SKM-1 (cell line): Measurements from ENCODE around the gene STARD10.

Source experiments
- DNase-seq: peaks from one replicate; lab custom pipeline; 2025; ENCODE audit not compliant: unreplicated experiment; lab: John Stamatoyannopoulos, UW

The STARD10 gene

DNA sequence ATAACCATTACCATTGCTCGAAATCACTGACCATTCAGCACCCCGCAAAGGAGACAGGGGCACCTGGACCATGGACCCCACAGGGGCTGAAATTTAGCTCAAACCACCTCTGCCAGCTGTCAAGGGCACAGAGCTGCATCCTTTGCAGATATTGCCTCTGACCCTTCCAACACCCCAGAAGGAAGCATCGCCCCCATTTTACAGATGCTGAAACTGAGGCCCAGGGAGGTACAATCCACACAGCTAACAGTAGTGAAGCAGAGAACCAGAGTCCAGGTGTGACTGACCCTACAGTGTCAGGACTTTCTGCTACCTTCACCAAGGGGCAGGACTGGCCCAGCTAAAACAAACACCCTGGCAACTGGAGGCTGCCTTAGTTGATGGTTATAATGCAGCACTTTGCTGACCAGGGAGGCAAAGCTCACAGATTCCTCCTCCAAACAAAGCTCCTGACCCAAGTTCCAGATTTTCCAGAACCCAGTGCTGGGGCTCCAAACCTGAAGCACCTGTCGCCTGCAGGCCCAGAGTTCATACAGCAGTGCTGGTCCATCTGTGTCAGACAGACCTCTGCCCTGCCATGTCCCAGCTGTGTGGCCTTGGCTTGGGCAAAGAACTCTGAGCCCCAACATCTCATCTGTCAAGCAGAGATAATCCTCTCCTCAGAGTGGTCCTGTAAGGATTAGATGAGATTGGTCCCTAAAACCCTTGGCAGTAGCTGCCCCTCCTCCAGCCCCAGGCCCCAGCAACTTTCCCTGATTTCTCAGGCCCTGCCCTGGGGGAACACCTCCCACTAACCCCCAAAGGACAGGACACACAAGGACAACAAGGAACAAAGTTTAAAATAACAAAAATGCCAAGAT is 26.4 kb downstream of the STARD10 start:
- DNase-seq = no peak

DNA sequence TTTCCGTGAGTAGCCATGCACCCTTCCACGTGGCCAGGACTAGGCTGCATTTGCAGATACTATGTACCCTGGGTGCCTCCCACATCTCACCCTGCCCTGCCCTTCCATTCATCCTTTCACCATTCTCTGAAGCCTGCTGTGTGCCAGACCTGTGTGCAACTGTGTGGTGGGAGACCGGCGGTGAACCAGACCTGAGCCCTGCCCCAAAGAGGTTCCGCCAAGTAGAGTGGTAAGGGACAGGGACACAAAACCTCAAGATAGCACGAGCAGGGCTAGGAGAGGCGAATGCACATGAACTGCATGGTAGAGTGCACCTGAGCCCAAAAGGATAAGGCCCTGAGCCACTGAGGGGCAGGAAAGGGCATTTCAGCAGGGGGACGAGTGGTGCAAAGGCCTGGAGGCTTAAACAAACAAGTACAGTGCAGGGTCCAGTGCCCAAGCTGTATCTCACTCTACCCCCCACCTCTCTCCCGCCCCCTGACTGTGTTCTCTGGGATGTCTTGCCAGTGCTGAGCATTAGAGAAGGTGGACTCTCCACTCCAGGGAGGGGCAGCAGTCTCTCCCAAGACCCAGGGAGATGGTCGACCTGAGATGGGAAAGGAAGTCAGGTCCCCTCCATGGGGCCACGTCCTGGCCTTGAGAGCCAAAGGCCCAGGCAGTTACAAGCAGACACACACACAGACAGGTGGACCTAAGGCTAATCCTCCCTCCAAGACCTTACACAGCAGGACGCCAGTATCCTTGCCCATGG is 27.5 kb downstream of the STARD10 start:
- DNase-seq = no peak

GRCh38 chr11:72764503-72764902 is 29.3 kb downstream of the STARD10 start:
- no peak for DNase-seq

DNA sequence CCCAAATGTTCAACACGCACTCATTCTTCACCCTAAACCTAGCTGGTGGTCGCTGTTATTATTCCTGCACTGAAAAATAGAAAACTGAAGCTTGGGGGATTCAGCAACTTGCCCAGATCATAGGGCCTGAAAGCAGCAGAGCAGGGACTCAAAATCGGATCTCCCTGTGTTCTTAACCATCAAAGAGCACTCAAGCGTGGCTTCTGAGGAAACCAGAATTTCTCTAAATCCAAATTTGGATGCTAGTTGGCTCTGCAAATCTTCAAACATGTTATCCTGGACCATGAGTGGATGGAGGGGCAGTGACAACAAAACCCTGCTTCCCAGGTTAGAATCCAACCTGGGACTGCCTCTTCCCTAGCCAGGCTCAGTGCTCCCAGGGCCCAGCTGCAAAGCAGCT is 30.0 kb downstream of the STARD10 start:
- DNase-seq = no peak

DNA sequence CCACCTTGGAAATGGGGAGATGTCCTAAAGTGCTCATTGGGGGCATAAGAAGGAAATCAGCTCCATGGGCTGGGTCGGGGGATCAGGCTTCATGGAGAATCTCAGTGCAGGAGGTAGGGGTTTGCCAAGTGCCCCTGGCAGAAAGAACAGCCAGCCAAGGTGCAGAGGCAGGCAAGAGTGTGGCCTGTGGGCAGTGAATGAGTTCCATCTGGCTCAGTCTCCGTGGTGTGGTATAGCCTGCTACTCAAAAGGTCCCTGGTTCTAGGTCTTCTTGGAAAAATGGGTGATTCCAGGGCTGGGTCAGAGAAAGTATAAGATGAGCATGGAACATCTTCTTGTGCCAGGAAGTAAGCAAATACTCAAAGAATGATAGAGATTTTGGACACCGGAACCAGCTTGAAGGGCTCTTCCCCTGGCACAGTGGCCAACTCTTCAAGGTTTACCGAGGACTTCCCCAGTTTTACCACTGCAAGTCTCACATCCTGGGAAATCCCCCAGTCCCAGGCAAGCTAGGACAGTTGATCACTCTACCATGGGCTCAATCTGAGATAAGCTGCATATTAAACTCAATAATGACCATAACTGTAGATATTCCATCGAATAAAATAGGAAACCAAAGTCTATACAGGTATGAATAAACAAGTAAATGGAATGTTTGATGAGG is 31.1 kb downstream of the STARD10 start:
- no peak for DNase-seq

- no peak for DNase-seq
Measured at GRCh38 chr11:72760539-72761405, 33.1 kb downstream of the STARD10 start.

DNA sequence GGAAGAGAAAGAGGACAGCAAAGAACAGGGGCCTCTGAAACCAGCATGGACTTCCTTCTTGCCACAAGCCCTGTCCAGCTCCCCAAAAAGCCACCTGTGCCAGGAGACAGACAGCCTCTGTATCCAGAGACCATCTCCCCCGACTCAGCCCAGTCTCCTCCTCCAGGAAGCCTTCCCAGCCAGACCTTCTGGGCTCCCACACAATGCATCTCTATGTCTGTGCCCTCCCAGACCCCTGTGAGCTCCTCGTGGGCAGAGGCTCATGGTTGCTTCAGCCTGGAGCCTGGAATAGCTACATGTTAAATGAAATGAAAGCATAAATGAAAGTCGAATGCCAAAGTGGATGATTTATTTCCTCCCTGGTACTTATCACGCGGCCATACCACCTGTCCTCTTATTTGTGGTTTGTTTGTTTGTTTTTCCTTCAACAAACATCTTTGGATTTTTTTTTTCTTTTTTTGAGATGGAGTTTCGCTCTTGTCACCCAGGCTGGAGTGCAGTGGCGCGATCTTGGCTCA is 34.3 kb downstream of the STARD10 start:
- no peak for DNase-seq

DNA sequence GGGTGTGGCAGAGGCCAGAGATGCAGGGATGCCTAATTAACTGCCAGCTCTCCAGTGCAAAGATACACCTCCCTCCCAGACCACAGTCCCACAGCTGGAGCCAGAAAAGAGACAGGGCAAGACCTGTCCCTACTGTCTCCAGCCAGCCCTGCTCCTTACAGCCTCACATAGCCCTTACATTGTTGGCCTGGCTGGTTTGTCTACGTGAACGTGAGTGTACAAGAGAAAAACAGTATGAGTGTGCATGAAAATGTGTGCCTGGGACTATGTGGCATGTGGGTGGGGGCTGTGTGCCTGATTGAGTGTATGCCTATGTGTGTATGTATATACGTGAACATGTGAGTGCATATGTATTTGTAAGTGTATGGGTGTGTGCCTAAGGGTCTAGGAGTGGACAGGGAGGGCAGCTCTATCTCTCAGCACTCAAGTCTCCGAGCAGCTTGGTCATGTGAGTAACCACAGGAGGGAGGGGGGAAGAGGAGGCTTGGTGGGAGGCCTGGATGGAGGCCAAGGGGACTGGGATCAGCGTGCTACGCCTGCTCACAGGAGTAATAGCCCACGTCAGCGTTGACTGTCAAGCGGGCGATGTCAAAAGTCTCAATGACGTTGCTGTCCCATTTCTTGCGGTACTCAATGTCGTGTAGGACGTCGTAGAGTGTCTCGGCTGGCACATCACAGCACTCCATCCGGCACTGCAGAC is 35.0 kb downstream of the STARD10 start:
- DNase-seq = no peak

GRCh38 chr11:72758304-72758689 is 35.5 kb downstream of the STARD10 start:
- no peak for DNase-seq

DNA sequence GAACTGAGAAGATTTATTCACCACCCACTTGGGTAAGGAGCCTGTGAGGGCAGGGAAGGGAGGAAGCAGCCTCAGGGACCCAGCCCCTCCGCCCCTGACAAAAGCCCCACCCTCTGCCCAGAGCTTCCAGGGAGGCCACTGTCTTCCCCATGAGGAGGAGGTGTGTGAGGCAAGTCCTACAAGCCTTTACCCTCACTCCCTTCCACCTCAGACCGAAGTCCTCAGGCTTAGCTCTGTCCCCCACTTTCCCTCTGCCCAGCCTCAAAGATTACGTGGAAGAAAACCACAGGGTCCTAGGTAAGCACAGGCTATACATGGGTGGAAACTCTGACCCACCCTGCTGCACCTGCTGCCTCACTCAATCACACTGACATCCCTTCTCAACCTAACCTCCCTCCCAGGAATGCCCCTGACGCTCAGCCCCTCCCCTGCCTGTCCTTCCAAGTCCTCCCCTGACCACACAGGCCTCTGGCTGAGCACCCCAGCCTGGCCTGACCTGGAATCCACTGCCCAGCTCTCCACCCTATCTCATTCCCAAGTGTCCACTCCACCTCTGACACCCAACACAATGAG is 38.0 kb downstream of the STARD10 start:
- DNase-seq = no peak

GRCh38 chr11:72754544-72755155 is 39.2 kb downstream of the STARD10 start:
- no peak for DNase-seq

DNA sequence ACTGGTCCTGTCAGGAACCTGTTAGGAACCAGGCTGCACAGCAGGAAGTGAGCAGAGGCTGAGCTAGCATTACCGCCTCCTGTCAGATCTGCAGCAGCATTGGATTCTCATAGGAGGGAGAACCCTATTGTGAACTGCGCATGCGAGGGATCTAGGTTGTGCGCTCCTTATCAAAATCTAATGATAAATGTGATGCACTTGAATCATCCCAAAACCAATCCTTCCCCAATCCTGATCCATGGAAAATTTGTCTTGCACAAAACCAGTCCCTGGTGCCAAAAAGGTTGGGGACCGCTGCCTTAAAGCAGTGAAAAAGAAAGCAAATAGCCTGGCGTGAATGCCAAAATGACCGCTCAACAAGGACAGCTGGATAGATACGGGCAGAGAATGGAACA is 39.7 kb downstream of the STARD10 start:
- DNase-seq = no peak

GRCh38 chr11:72753341-72754148 is 40.3 kb downstream of the STARD10 start:
- no peak for DNase-seq

- no peak for DNase-seq
Measured at GRCh38 chr11:72752088-72752914, 41.5 kb downstream of the STARD10 start, which contains the start of gene ARAP1. ARAP1 (minus strand) TSS chr11:72752408; CDS start chr11:72727128, 25,280 bp downstream.

DNA sequence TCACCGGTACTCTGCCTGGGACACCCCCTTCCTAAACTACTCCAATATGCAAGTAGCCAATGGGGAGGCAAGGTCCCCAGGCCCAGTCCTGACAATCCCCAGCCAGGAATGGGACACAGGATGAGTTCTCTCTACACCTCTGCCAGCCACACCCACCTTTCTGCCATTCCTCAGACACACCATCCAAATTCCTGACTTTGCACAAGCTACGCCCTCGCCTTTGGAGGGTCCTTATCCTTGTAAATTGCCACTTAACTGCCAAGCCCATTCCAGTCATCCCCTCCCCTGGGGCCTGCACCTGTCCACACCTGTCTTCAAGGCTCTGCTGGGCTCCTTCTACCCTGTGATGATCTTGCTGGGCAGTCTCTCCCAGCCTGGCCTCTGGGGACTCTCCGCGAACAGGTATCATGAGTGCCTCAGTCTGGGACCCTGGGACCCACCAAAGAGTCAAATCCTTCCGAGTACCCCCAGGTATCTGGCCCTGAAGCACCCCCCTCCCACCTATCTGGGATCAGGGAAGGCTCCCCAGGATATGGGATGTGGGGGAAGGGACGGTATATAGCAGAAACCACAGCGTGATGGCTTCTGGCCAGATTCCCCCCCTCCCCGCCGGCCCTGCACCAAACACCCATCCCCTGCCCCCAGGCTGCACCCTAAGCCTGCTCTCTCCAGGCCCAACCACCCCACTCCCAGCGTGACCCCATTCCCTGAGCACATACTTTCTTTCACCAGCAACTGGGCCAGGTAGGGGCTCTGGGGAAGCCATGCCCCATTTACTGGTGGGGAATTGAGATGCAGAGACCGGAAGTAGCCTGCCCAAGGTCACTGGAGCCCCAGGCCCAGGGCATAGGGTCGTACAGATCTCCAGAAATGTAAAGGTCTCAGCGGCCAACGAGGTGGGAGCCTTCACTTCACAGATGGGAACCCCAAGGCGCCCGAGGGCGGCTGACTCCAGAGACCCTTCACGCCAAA is 42.4 kb downstream of the STARD10 start:
- no peak for DNase-seq

- no peak for DNase-seq
Measured at GRCh38 chr11:72750556-72751115, 43.2 kb downstream of the STARD10 start.
